NCI-H748 (cell line): ENCODE results near the gene LRRC8C.
A peak's percentile ranks its signal among the peaks of the same experiment; 100 is the strongest.
"Not testable (repeated sequence)": the region's sequence is repeated elsewhere in the genome, so short reads cannot be mapped to it uniquely, and the experiment has no call there.

ENCODE experiments used
- DNase-seq: peaks from one replicate; lab custom pipeline; 2025; ENCODE audit not compliant: unreplicated experiment; lab: John Stamatoyannopoulos, UW

LRRC8C gene

GRCh38 chr1:89632657-89633247 is at the start of gene LRRC8C:
Gene LRRC8C, plus strand, starts transcription at chr1:89633120. Its CDS starts 53,354 bp downstream, at chr1:89686474.
- peak; percentile 87 for DNase-seq

GRCh38 chr1:89584211-89584610 is 48.7 kb upstream of the LRRC8C start:
- DNase-seq: no peak

- DNase-seq: no peak
These were observed 48.1 kb upstream of the LRRC8C start for GRCh38 chr1:89584781-89585180.

- DNase-seq: no peak
These were observed 45.2 kb upstream of the LRRC8C start for GRCh38 chr1:89587729-89588161.

GRCh38 chr1:89588480-89588879 is 44.4 kb upstream of the LRRC8C start:
- no peak for DNase-seq

- no peak for DNase-seq
These were observed 43.4 kb upstream of the LRRC8C start for GRCh38 chr1:89589515-89589914.

GRCh38 chr1:89590341-89591080 is 42.4 kb upstream of the LRRC8C start:
- no peak for DNase-seq

GRCh38 chr1:89592861-89593302 is 40.0 kb upstream of the LRRC8C start:
- DNase-seq: not testable (repeated sequence)

- no peak for DNase-seq
These were observed 38.7 kb upstream of the LRRC8C start for GRCh38 chr1:89594096-89594740.

GRCh38 chr1:89596698-89597097 is 36.2 kb upstream of the LRRC8C start:
- no peak for DNase-seq

GRCh38 chr1:89598450-89599331 is 34.2 kb upstream of the LRRC8C start:
- DNase-seq: peak; percentile 16

- no peak for DNase-seq
These were observed 33.6 kb upstream of the LRRC8C start for GRCh38 chr1:89599332-89599630.

- DNase-seq: no peak
These were observed 32.3 kb upstream of the LRRC8C start for GRCh38 chr1:89600451-89601224.

- DNase-seq: no peak
These were observed 30.0 kb upstream of the LRRC8C start for GRCh38 chr1:89602871-89603404.

- no peak for DNase-seq
These were observed 29.1 kb upstream of the LRRC8C start for GRCh38 chr1:89603651-89604413.

- DNase-seq: no peak
These were observed 28.5 kb upstream of the LRRC8C start for GRCh38 chr1:89604414-89604735.

- no peak for DNase-seq
These were observed 27.2 kb upstream of the LRRC8C start for GRCh38 chr1:89605692-89606091.

- DNase-seq: no peak
These were observed 26.5 kb upstream of the LRRC8C start for GRCh38 chr1:89606227-89606980.

GRCh38 chr1:89607156-89607555 is 25.8 kb upstream of the LRRC8C start:
- DNase-seq: no peak
